Right ventricle myocardium inferior (tissue), 1 donor: ENCODE measurements around the gene FCF1. TPM values are rescaled to one million over a fixed set of nuclear protein-coding genes. Genes with fewer than 3 reads are reported as not detected.

ENCODE experiments used
- ATAC-seq: fragments of 200-7000 bp; cut with Tn5 transposase; one replicate; pipeline ENCODE4 v1.9.1; 2020; ENCODE audit warnings: mild to moderate bottlenecking, moderate library complexity
- DNase-seq: peaks from one replicate; pipeline ENCODE4 v3.0.0; 2021; ENCODE audit errors: missing footprints
- intact Hi-C: fragments of 100-400 bp; cut with DNase I; formaldehyde crosslinking; loops from one replicate; pipeline ENCODE4 v1.11.0; 2022
- long read RNA-seq: library from polyadenylated mRNA; unstranded; transcript quantifications from one replicate; pipeline ENCODE4 v2.0.0, GENCODE V29; 2021
- total RNA-seq: library from RNA; stranded (reverse); fragmentation: NEBNext Ultra II Directional; extraction: Animal tissue kit (Norgen Biotek cat#: 25700); gene quantifications from one replicate; pipeline ENCODE4 v1.2.1, GENCODE V29; 2021
- donor health status: DM: no; HTN: yes; CAD: no; lungs with severe emphysema.

FCF1 gene
- total RNA-seq = 37.6 TPM
- long read RNA-seq, full-length matches to known transcripts = 1 of 2 reads
- long read RNA-seq, partial matches to known transcripts = 0 of 2 reads
- long read RNA-seq, other reads (novel, unspliced or antisense) = 1 of 2 reads

- intact Hi-C loops = loop anchor here (1.0 to 5.0 kb wide), 2 partner anchors 51 to 100 kb away; partner anchors contain the start of genes LTBP2 and YLPM1
- DNase-seq (peak; percentile 79), ATAC-seq (peak; percentile 98)
Observed at GRCh38 chr14:74712499-74713394, at the start of gene FCF1, which contains the start of gene AREL1. TSS of gene FCF1 (plus strand) at chr14:74713144. CDS start at chr14:74713198, 54 bp downstream. TSS of gene AREL1 (minus strand) at chr14:74713080. CDS start at chr14:74685615, 27,465 bp downstream.

GRCh38 chr14:74663884-74664283 lies 49.1 kb upstream of the FCF1 start:
- intact Hi-C loops = loop anchor here (2.0 kb wide), 1 partner anchor 25 kb away; no protein-coding TSS in a partner anchor
- peak; percentile 84 for ATAC-seq
- no peak for DNase-seq

GRCh38 chr14:74664717-74665116 lies 48.2 kb upstream of the FCF1 start:
- ATAC-seq = no peak
- no peak for DNase-seq
- intact Hi-C loops = no loop called here

- intact Hi-C loops = no loop called here
- DNase-seq = no peak
- ATAC-seq = no peak
Observed at GRCh38 chr14:74667758-74668157, 45.2 kb upstream of the FCF1 start.

GRCh38 chr14:74669256-74669655 lies 43.7 kb upstream of the FCF1 start:
- intact Hi-C loops = no loop called here
- ATAC-seq (no peak), DNase-seq (no peak)

- intact Hi-C loops = no loop called here
- DNase-seq (no peak), ATAC-seq (no peak)
Observed at GRCh38 chr14:74669846-74670245, 43.1 kb upstream of the FCF1 start.

- ATAC-seq = no peak
- intact Hi-C loops = no loop called here
Observed at GRCh38 chr14:74670726-74671411, 42.1 kb upstream of the FCF1 start.

GRCh38 chr14:74671789-74672188 lies 41.2 kb upstream of the FCF1 start:
- DNase-seq (no peak), ATAC-seq (no peak)
- intact Hi-C loops = no loop called here

More at GRCh38 chr14:74670726-74671411, 42.1 kb upstream of the FCF1 start:
- no peak for DNase-seq

GRCh38 chr14:74673768-74674167 lies 39.2 kb upstream of the FCF1 start:
- DNase-seq = no peak
- intact Hi-C loops = no loop called here
- no peak for ATAC-seq

GRCh38 chr14:74675219-74675618 lies 37.7 kb upstream of the FCF1 start:
- intact Hi-C loops = no loop called here
- no peak for ATAC-seq
- DNase-seq = no peak

- DNase-seq (no peak), ATAC-seq (no peak)
Observed at GRCh38 chr14:74682169-74682952, 30.6 kb upstream of the FCF1 start.

GRCh38 chr14:74683406-74683805 lies 29.5 kb upstream of the FCF1 start:
- intact Hi-C loops = no loop called here
- no peak for ATAC-seq
- no peak for DNase-seq

More at GRCh38 chr14:74682169-74682952, 30.6 kb upstream of the FCF1 start:
- intact Hi-C loops = no loop called here

GRCh38 chr14:74684434-74684833 lies 28.5 kb upstream of the FCF1 start:
- DNase-seq = peak; percentile 84
- intact Hi-C loops = no loop called here
- ATAC-seq = no peak

GRCh38 chr14:74685056-74685455 lies 27.9 kb upstream of the FCF1 start:
- no peak for ATAC-seq
- DNase-seq = no peak
- intact Hi-C loops = no loop called here

- no peak for ATAC-seq
- intact Hi-C loops = no loop called here
- no peak for DNase-seq
Observed at GRCh38 chr14:74685921-74686678, 26.8 kb upstream of the FCF1 start.

- no peak for DNase-seq
Observed at GRCh38 chr14:74691456-74691855, 21.5 kb upstream of the FCF1 start.

GRCh38 chr14:74693191-74693590 lies 19.8 kb upstream of the FCF1 start:
- intact Hi-C loops = no loop called here
- ATAC-seq (no peak), DNase-seq (no peak)

More at GRCh38 chr14:74691456-74691855, 21.5 kb upstream of the FCF1 start:
- ATAC-seq = no peak
- intact Hi-C loops = no loop called here

GRCh38 chr14:74695406-74695805 lies 17.5 kb upstream of the FCF1 start:
- DNase-seq (no peak), ATAC-seq (no peak)
- intact Hi-C loops = no loop called here
